Smooth muscle cell (in vitro differentiated cells): ENCODE data around the gene CD82. TPM values are rescaled to one million over a fixed set of nuclear protein-coding genes. Genes with fewer than 3 reads are reported as not detected.

ENCODE experiments used
- DNase-seq: peaks from one replicate; lab custom pipeline; 2025; ENCODE audit not compliant: unreplicated experiment; lab: John Stamatoyannopoulos, UW
- H2AFZ ChIP-seq: fragments of 200-600 bp; sonication (generic); 2 replicates; pipeline ENCODE4 v1.6.0; 2016; ENCODE audit warnings: antibody characterized with exemption, low read depth, mild to moderate bottlenecking
- H3F3A ChIP-seq: fragments of 200-600 bp; sonication (generic); 2 replicates; pipeline ENCODE4 v1.6.0; 2017; ENCODE audit warnings: antibody characterized with exemption, low read depth
- H3K27ac ChIP-seq: fragments of 200-600 bp; sonication (generic); 2 replicates; pipeline ENCODE4 v1.5.1; 2016; ENCODE audit warnings: low read depth, mild to moderate bottlenecking
- H3K27me3 ChIP-seq: fragments of 200-600 bp; sonication (generic); 2 replicates; pipeline ENCODE4 v1.6.1; 2016; ENCODE audit warnings: low read depth, mild to moderate bottlenecking
- H3K36me3 ChIP-seq: fragments of 200-600 bp; sonication (generic); 2 replicates; pipeline ENCODE4 v1.5.1; 2016; ENCODE audit warnings: low read depth
- H3K4me1 ChIP-seq: fragments of 200-600 bp; sonication (generic); 2 replicates; pipeline ENCODE4 v1.5.1; 2016; ENCODE audit warnings: low read depth
- H3K4me2 ChIP-seq: fragments of 200-600 bp; sonication (generic); 2 replicates; pipeline ENCODE4 v1.6.0; 2016; ENCODE audit warnings: mild to moderate bottlenecking
- H3K4me3 ChIP-seq: fragments of 200-600 bp; sonication (generic); 2 replicates; pipeline ENCODE4 v1.5.1; 2016; ENCODE audit warnings: mild to moderate bottlenecking
- H3K79me2 ChIP-seq: fragments of 200-600 bp; sonication (generic); 2 replicates; pipeline ENCODE4 v1.6.0; 2016; ENCODE audit warnings: low read depth, mild to moderate bottlenecking
- H3K9ac ChIP-seq: fragments of 200-600 bp; sonication (generic); 2 replicates; pipeline ENCODE4 v1.6.0; 2016; ENCODE audit warnings: low read depth
- H3K9me3 ChIP-seq: fragments of 200-600 bp; sonication (generic); replicated peaks from 2 replicates; pipeline ENCODE4 v1.5.1; 2016; ENCODE audit warnings: low read depth
- H4K20me1 ChIP-seq: fragments of 200-600 bp; sonication (generic); 2 replicates; pipeline ENCODE4 v1.6.0; 2016; ENCODE audit warnings: low read depth
- CTCF ChIP-seq: fragments of 200-600 bp; sonication (generic); IDR thresholded peaks from 2 replicates; pipeline ENCODE4 v1.5.1; 2017; ENCODE audit warnings: borderline replicate concordance, mild to moderate bottlenecking, antibody characterized with exemption; ENCODE audit not compliant: insufficient read depth, poor library complexity, severe bottlenecking
- WGBS: methylation state at CpG from one replicate; pipeline ENCODE4 v1.1.7; 2016; ENCODE audit warnings: low lambda C conversion rate; 5-methylcytosine and 5-hydroxymethylcytosine counted together
- polyA plus RNA-seq: library from polyadenylated mRNA; unstranded; fragments of >200 nt; fragmentation: Nextera tagmentation; extraction: Ambion mirVana; gene quantifications from 2 replicates; pipeline ENCODE4 v1.2.1, GENCODE V29; 2016
- total RNA-seq: library from RNA; depleted of rRNA; stranded (reverse); fragments of >200 nt; gene quantifications from 2 replicates; pipeline ENCODE4 v1.2.3, GENCODE V29; 2014

CD82 gene
- total and polyA plus RNA-seq, 2 experiments from 2014 or later = 58.6 to 270 TPM

- Histone ChIP-seq H3K27ac (no peak overlapping the region), H2AFZ (no peak overlapping the region), H3K79me2 (no peaks in the 10 kb centered on the region), H3F3A (no peaks in the 10 kb centered on the region), H3K36me3 (no peaks in the 10 kb centered on the region), H4K20me1 (no peaks in the 10 kb centered on the region), H3K4me3 (no peak overlapping the region), H3K9ac (no peak overlapping the region), H3K9me3 (no peaks in the 10 kb centered on the region), H3K4me2 (no peak overlapping the region), H3K4me1 (no peaks in the 10 kb centered on the region), H3K27me3 (peaks cover 18% of the 10 kb centered on the region)
- whole genome bisulfite sequencing = 55% methylated on average over 4 of the region's 4 CpGs
- TF ChIP-seq CTCF = no peak
- no peak for DNase-seq
These were observed 46.4 kb upstream of the CD82 start for GRCh38 chr11:44518968-44519550.

GRCh38 chr11:44519989-44520737 lies 45.3 kb upstream of the CD82 start:
- no peaks in the 10 kb centered on the region for H3K36me3 ChIP-seq
- WGBS = 55% methylated on average over 43 of the region's 43 CpGs
- H3F3A ChIP-seq = no peaks in the 10 kb centered on the region
- H2AFZ ChIP-seq = no peak overlapping the region
- peaks cover 18% of the 10 kb centered on the region for H3K27me3 ChIP-seq
- no peak overlapping the region for H3K9ac ChIP-seq
- TF ChIP-seq CTCF = no peak
- H3K4me3 ChIP-seq = no peak overlapping the region
- H3K4me1 ChIP-seq = no peaks in the 10 kb centered on the region
- DNase-seq = no peak
- H3K27ac ChIP-seq = no peak overlapping the region
- H3K79me2 ChIP-seq = no peaks in the 10 kb centered on the region
- no peaks in the 10 kb centered on the region for H4K20me1 ChIP-seq
- no peaks in the 10 kb centered on the region for H3K9me3 ChIP-seq
- H3K4me2 ChIP-seq = peak overlapping the region; percentile 31

- Histone ChIP-seq H3K27me3 (peaks cover 18% of the 10 kb centered on the region), H3K9me3 (no peaks in the 10 kb centered on the region), H3F3A (no peaks in the 10 kb centered on the region), H3K4me3 (no peak overlapping the region), H3K4me1 (no peaks in the 10 kb centered on the region), H3K27ac (no peak overlapping the region), H3K9ac (no peak overlapping the region), H3K79me2 (no peaks in the 10 kb centered on the region), H2AFZ (no peak overlapping the region), H3K36me3 (no peaks in the 10 kb centered on the region), H3K4me2 (no peak overlapping the region), H4K20me1 (no peaks in the 10 kb centered on the region)
- no peak for DNase-seq
- WGBS = 97% methylated on average over 2 of the region's 2 CpGs
- TF ChIP-seq CTCF = no peak
These were observed 44.3 kb upstream of the CD82 start for GRCh38 chr11:44521148-44521547.

- DNase-seq = no peak
- peaks cover 10% of the 10 kb centered on the region for H3K27me3 ChIP-seq
- H3K4me1 ChIP-seq = no peaks in the 10 kb centered on the region
- H4K20me1 ChIP-seq = no peaks in the 10 kb centered on the region
- TF ChIP-seq CTCF = no peak
- no peaks in the 10 kb centered on the region for H3K79me2 ChIP-seq
- no peaks in the 10 kb centered on the region for H3K9me3 ChIP-seq
- no peak overlapping the region for H3K9ac ChIP-seq
- H3K4me3 ChIP-seq = no peak overlapping the region
- 90% methylated on average over 2 of the region's 2 CpGs for WGBS
- no peak overlapping the region for H3K27ac ChIP-seq
- H2AFZ ChIP-seq = no peak overlapping the region
- no peak overlapping the region for H3K4me2 ChIP-seq
- H3K36me3 ChIP-seq = no peaks in the 10 kb centered on the region
- H3F3A ChIP-seq = no peaks in the 10 kb centered on the region
These were observed 43.2 kb upstream of the CD82 start for GRCh38 chr11:44522294-44522693.
